Fibroblast of villous mesenchyme (primary cell): ENCODE measurements around the gene DPP9. TPM values are rescaled to one million over a fixed set of nuclear protein-coding genes. Genes with fewer than 3 reads are reported as not detected.
"Not testable (repeated sequence)": the region's sequence is repeated elsewhere in the genome, so short reads cannot be mapped to it uniquely, and the experiment has no call there.

Experiments used
- DNase-seq: peaks from one replicate; pipeline ENCODE4 v3.0.0-alpha.2; 2010; ENCODE audit warnings: low read depth
- H3K4me3 ChIP-seq: 2 replicates; pipeline ENCODE4 v1.5.1; 2011; ENCODE audit warnings: low read depth, mild to moderate bottlenecking, low read length
- CTCF ChIP-seq: IDR thresholded peaks from 2 replicates; pipeline ENCODE4 v1.5.1; 2012; ENCODE audit warnings: low read depth, mild to moderate bottlenecking, low read length; ENCODE audit not compliant: insufficient read depth
- total RNA-seq: library from RNA; depleted of rRNA; stranded (reverse); fragments of >200 nt; gene quantifications from 2 replicates; pipeline ENCODE4 v1.2.3, GENCODE V29; 2012

Gene DPP9
- total RNA-seq, 1 donor: 30.7 TPM

GRCh38 chr19:4689403-4689802 lies 34.2 kb downstream of the DPP9 start:
- TF ChIP-seq CTCF: no peak
- H3K4me3 ChIP-seq: no peak overlapping the region
- no peak for DNase-seq

- TF ChIP-seq CTCF: no peak
- no peak for DNase-seq
- no peak overlapping the region for H3K4me3 ChIP-seq
Measured at GRCh38 chr19:4688587-4688986, 35.1 kb downstream of the DPP9 start.

GRCh38 chr19:4687396-4687795 lies 36.2 kb downstream of the DPP9 start:
- TF ChIP-seq CTCF: no peak
- no peak for DNase-seq
- H3K4me3 ChIP-seq: no peak overlapping the region

GRCh38 chr19:4686700-4687099 lies 36.9 kb downstream of the DPP9 start:
- DNase-seq: no peak
- no peak for TF ChIP-seq CTCF
- H3K4me3 ChIP-seq: no peak overlapping the region

GRCh38 chr19:4684312-4685095 lies 39.1 kb downstream of the DPP9 start:
- TF ChIP-seq CTCF: no peak
- no peak overlapping the region for H3K4me3 ChIP-seq
- DNase-seq: no peak

- no peak for TF ChIP-seq CTCF
- H3K4me3 ChIP-seq: no peak overlapping the region
- DNase-seq: no peak
Measured at GRCh38 chr19:4682417-4683200, 41.0 kb downstream of the DPP9 start.

GRCh38 chr19:4680021-4680420 lies 43.6 kb downstream of the DPP9 start:
- DNase-seq, H3K4me3 ChIP-seq: not testable (repeated sequence)
